SIG-M5 (cell line): Measurements from ENCODE around the gene MED17.
"Not testable (repeated sequence)": the region's sequence is repeated elsewhere in the genome, so short reads cannot be mapped to it uniquely, and the experiment has no call there.

Experiments used
- DNase-seq: peaks from one replicate; lab custom pipeline; 2025; lab: John Stamatoyannopoulos, UW

Gene MED17

GRCh38 chr11:93757924-93758865 lies 25.9 kb upstream of the MED17 start:
- DNase-seq, result no peak

DNA sequence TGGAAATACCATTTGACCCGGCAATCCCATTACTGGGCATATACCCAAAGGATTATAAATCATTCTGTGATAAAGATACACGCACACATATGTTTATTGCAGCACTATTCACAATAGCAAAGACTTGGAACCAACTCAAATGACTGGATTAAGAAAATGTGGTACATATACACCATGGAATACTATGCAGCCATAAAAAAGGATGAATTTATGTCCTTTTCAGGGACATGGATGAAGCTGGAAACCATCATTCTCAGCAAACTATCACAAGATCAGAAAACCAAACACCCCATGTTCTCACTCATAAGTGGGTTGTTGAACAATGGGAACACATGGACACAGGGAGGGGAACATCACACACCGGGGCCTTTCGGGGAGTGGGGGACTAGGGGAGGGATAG lies 25.0 kb upstream of the MED17 start:
- DNase-seq, result not testable (repeated sequence)

DNA sequence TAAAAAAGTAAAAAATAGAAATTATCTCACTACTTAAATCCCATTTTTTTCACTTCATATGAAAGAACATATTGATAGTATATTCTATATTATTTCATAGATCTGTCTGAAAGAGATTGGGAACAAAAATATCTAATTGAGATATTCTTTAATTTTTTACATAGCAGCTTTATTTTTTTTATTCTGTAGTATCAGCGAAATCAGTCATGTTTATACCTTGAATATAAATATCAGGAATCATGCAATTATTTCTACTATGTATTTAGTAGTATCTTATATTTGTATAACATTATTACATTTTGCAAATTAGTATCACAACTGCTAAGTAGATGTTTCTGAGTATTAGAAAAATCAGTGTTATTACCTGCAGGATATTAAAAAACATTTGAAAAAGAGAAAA lies 22.2 kb upstream of the MED17 start:
- DNase-seq, result no peak

DNA sequence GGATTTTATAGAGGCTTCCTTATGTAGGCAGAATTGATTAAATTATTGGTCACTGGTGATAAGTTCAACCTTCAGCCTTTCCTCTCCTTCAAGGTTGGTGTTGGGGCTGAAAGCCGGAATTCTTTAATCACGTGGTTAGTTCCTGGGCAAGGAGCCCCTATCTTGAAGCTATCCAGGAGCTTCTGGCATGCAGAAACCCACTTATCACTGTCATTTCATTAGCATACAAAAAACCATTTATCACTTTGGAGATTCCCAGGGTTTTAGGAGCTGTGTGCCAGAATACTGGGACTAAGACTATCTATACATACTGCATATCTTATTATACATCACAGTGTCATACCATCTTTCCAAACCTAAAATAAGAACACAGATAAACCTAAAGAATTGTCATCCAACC lies 18.5 kb upstream of the MED17 start:
- DNase-seq, result no peak

- no peak for DNase-seq
These were observed 17.6 kb upstream of the MED17 start for GRCh38 chr11:93766504-93766903.

DNA sequence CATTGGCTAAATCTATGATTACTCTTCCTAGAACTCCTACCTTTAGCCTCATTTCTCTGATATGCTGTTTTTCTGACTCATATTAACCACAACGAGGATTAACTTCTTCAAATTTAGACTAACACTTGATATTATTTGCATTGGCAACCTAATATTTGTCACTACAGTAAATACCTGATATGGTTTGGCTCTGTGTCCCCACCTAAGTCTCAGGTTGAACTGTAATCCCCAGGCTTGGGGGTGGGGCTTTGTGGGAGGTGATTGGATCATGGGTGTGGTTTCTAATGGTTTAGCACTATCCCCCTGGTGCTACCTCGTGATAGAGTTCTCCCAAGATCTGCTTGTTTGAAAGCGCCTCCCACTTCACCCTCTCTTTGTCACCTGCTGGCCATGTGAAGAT lies 17.1 kb upstream of the MED17 start:
- no peak for DNase-seq

DNA sequence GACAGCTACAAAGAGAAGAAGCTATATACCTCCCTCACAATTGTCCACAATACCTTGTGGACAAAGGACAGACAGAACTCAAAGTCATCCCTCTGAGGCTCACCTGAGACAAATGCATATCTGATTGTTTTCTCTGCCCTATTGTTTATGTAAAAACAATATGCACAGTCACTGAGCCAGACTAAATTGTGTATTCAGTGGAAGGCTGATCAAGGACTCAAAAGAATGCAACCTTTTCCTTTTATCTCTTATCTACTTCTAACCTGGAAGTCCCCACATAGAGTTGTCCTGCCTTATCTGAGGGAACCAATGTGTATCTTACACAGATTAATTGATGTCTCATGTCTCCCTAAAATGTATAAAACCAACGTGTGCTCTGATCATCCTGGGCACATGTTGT lies 13.9 kb upstream of the MED17 start:
- DNase-seq, result no peak

- no peak for DNase-seq
These were observed 12.0 kb upstream of the MED17 start for GRCh38 chr11:93772123-93772522.

DNA sequence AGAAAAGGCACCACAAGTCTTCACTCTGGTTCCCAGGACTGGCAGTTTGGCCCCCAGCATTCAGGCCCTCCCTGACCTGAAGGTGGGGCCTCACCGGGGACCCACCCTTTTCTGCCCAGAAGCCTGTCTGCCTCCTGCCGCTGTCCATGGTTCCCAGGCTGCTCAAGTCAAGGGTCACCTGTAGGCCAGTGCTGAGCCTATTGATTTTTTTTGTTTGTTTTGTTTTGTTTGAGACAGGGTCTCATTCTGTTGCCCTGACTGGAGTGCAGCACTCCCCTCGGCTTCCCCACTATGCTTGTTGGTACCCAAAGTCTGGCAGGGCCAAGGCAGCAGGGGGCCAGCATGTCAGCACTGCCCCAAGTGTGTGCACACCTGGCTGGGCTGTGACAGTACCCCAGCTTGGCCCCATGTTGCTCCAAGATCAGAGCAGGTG lies 11.0 kb upstream of the MED17 start:
- no peak for DNase-seq

GRCh38 chr11:93773601-93774200 lies 10.4 kb upstream of the MED17 start:
- DNase-seq, result no peak

DNA sequence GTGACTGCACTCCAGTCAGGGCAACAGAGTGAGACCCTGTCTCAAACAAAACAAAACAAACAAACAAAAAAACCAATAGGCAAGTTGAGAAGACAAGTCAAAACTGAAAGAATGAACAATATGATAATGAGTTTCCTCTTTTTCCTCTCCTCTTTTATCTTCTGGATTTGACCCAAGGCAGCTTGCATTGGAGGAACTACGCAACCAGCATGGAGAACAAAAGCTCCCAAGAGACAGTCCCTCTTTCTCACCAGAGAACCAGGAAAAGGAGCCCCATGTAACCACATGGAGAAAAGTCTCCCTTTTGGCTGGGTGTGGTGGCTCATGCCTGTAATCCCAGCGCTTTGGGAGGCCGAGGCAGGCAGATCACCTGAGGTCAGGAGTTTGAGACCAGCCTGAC lies 9.5 kb upstream of the MED17 start:
- not testable (repeated sequence) for DNase-seq

- no peak for DNase-seq
These were observed 8.8 kb upstream of the MED17 start for GRCh38 chr11:93775289-93775688.

DNA sequence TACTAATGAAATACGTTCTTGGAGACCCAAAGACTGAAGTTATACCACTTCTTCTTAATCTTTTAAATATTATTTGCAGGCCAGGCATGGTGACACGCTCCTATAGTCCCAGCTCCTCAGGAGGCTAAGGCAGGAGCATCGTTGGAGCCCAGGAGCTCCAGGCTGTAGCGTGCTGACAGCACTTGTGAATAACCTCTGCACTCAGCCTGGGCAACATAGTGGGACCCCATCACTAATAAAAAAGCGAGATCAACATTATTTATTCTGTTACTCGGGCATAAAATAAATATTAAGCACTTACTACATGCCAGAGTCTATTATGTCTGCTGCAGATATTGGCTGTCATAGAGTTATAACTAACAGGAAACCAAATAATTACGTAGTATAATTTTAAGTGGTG lies 720 bp upstream of the MED17 start:
- DNase-seq, result no peak

DNA sequence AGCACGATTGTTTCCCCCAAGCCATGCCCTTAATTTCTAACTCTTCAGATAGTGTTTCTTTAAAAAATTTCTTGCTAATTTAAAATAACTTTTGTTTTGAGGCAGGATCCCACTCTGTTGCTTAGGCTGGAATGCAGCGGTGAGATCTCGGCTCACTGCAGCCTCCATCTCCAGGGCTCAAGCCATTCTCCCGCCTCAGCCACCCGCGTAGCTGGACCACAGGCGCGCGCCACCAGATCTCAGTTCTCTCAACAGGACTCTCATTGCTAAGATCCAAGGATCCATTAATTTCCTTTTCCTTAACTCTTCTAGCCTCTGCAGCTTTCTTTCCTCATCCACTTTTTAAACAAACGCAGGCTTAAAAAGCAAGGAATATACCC lies 327 bp upstream of the MED17 start:
- DNase-seq, result no peak

GRCh38 chr11:93784935-93785360 lies 866 bp downstream of the MED17 start:
- DNase-seq, result no peak

DNA sequence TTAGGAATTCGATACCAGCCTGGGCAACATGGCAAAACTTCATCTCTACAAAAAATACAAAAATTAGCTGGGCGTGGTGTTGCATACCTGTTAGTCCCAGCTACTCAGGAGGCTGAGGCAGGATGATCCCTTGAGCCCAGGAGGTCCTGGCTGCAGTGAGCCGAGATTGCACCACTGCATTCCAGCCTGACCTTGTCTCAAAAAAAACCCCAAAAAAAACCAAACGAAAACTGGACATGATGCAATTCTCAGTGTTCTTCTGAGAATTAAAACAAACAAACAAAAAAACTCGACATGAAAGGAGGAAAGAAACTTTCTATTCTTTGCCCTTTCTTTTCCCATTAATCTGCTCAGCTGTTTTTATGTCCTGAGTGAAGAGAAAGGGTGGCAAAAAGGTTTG lies 7.4 kb downstream of the MED17 start:
- no peak for DNase-seq

- no peak for DNase-seq
These were observed 12.6 kb downstream of the MED17 start for GRCh38 chr11:93796441-93797231.

DNA sequence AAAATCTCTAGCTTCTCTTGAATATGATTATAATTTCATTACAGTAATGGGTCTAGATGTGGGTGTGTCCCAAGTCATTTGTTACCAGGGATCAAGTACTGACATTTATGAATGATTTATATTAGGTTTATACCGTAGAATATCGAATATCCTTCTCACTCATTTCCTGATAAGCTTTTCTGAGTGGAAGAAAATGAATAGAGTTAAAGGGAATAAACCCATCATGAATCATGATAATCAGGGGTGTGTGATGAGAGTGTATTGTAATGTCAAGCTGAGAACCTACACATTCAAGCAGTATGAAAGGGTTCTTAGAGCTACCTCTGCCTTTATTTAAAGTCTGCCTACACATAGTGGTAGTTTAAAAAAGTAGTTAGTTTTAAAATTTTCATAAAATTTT lies 17.3 kb downstream of the MED17 start:
- DNase-seq, result no peak

DNA sequence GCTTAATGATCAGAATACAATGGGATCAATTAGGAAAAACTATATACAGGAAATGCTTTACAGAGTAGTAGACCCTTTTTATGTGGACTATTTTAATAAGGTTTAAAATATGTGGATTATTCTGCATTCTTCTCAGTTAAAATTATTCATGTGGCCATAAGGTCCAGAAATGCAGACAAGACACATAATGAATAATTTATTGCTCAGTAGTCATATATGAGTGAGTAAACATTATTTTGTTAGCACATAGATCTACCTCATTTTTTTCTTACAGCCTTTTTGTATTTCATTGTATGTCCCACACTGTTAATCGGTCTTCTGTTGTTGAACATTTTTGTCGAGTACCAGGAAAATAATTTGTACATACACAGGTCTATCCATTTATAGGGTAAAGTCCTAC lies 20.8 kb downstream of the MED17 start:
- DNase-seq, result no peak

DNA sequence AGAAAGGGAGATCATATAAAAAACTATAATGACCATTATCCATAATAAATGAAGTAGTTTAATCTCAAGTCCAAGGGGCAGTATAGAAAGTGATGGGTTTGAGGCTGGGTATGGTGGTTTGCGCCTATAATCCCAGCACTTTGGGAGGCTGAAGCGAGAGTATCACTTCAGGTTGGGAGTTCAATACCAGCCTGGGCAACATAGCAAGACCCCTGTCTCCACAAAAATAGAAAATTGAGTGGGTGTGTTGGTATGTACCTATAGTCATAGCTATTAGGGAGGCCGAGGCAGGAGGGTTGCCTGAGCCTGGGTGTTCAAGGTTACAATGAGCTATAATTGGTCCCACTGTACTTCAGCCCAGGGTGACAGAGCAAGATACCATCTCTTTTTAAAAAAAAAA lies 23.9 kb downstream of the MED17 start:
- no peak for DNase-seq

GRCh38 chr11:93813974-93814373 lies 29.9 kb downstream of the MED17 start:
- no peak for DNase-seq

- DNase-seq, result no peak
These were observed 31.0 kb downstream of the MED17 start for GRCh38 chr11:93814966-93815633.
